NCI-H774 (cell line): ENCODE measurements around the gene ZFC3H1.

Experiments used
- DNase-seq: peaks from one replicate; lab custom pipeline; 2025; lab: John Stamatoyannopoulos, UW

ZFC3H1 gene

DNA sequence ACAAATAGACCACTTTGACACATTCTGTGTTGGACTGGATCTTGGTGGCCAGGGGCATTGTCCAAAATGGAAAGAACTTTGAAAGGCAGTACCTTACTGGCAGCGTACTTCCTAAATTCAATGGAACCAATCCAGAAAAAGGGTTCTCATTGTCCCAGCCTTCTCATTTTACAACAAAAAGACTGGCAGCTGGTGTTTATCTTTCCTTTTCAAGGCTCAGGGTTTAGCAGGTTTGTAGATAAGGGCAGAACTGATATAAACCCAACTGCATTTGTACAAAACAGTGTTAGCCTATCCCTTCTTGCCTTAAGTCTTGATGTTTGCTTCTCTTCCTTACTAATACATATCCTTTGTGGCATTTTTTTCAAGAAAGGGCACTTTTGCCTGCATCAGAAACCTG, 8.2 kb upstream of the ZFC3H1 start:
- peak; percentile 58 for DNase-seq

DNA sequence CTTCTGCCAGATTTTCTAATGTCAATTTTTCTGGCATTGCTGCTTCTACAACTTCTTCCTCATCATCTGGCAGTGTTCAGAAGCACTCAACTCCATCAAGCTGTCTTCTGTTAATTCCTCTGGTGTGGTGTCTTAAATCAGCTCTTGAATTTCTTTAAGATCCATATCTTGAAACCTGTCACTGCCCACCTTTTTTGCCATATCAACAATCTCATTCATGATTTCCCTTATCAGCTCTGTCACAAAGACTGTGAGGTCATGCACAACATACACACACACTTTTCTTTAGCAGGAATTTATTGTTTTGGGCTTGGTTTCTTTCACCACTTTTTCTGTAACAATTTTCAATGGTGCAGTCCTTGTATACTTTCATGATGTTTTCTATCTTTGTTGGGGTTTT, 7.7 kb upstream of the ZFC3H1 start:
- DNase-seq = no peak

DNA sequence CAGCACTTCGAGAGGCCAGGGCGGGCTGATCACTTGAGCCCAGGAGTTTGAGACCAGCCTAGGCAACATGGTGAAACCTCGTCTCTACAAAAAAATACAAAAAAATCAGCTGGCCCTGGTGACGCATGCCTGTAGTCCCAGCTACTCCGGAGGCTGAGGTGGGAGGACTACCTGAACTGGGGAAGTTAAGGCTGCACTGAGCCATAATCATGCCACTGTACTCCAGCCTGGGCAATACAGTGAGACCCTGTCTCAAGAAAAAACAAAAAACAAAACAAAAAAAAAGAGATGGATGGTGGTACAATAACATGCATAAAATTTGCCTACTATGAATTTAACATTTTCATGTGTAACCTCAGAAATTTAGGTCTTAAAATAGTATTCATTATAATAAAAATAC, 2.6 kb upstream of the ZFC3H1 start:
- DNase-seq = no peak

- DNase-seq = no peak
Measured at GRCh38 chr12:71665090-71665463, 1.4 kb upstream of the ZFC3H1 start.

GRCh38 chr12:71664411-71665089, 902 bp upstream of the ZFC3H1 start:
- DNase-seq = no peak

DNA sequence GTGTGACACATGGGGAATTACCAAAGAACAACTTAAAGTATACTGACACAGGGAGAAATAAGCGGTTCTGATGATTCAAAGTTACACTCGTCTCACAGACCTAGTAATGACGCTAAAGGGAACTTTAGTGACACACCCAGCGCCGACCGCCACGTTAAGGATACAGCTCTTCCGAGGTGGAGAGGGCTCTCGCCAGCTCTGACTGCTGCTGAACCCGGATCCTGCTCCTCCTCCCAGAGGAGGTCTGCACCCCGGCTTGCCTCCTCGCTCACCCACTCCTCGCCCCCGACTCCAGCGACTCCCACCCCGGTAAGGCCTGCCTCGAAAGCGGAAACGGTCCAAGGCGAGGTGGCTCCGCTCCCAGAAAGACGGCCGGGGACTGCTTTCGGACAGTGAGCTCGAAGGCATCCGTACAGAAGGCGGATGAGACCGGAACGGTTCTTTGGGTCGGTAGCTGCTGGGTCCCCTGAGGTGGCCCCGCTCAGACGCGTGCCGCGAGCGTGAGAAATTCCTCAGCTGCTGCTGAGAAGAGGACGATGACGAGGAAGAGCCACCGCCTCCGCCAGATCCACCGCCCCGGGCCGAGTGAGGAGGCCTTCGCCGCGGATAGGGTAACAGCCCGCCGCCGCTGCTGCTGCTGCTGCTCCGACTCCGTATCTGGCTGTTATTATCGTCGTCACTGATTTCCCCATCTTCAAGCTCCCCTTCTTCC, 643 bp downstream of the ZFC3H1 start:
- DNase-seq = no peak

GRCh38 chr12:71661977-71662530, 1.6 kb downstream of the ZFC3H1 start:
- DNase-seq = no peak

GRCh38 chr12:71656740-71657139, 6.9 kb downstream of the ZFC3H1 start:
- no peak for DNase-seq

DNA sequence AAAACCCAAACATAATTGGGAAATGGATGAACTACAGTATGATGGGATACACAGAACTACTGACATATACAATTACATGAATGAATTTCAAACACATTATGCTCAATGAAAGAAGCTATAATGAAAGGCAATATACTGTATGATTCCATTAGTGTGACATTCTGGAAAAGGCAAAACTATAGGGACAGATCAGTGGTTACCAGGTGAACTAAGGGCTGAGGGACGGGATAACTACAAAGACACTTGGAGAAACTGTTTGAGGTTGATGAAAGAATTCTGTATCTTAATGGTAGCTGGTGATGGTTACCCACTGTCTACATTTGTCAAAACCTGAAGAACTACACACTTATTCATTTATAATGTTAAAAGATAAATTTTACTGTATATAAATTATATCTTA, 7.7 kb downstream of the ZFC3H1 start:
- no peak for DNase-seq

- no peak for DNase-seq
Measured at GRCh38 chr12:71655495-71655894, 8.2 kb downstream of the ZFC3H1 start.

- no peak for DNase-seq
Measured at GRCh38 chr12:71654200-71654599, 9.4 kb downstream of the ZFC3H1 start.

- DNase-seq = no peak
Measured at GRCh38 chr12:71653137-71653536, 10.5 kb downstream of the ZFC3H1 start.

GRCh38 chr12:71652656-71653055, 11.0 kb downstream of the ZFC3H1 start:
- DNase-seq = no peak

GRCh38 chr12:71649401-71649800, 14.2 kb downstream of the ZFC3H1 start:
- no peak for DNase-seq

GRCh38 chr12:71648537-71648936, 15.1 kb downstream of the ZFC3H1 start:
- DNase-seq = no peak

GRCh38 chr12:71646512-71646911, 17.1 kb downstream of the ZFC3H1 start:
- DNase-seq = no peak

GRCh38 chr12:71645268-71645667, 18.4 kb downstream of the ZFC3H1 start:
- no peak for DNase-seq

DNA sequence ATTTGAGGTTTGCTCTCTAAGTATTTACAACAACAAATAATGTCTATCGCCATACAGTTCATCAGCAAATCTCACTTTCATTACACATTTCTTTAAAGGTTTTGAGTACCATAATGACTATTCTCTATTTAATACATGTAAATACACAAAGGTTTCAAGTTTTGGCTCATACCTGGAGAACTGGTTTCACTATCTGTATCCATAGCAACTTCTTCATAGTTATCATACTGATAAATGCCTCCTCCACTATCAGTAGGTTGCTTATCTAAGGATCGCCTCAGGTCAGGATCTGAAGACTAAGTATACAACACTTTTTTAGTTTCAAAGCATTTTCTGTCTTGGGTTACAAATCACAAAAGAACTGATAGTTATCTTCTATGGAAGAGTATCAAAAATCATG, 21.4 kb downstream of the ZFC3H1 start:
- DNase-seq = no peak

DNA sequence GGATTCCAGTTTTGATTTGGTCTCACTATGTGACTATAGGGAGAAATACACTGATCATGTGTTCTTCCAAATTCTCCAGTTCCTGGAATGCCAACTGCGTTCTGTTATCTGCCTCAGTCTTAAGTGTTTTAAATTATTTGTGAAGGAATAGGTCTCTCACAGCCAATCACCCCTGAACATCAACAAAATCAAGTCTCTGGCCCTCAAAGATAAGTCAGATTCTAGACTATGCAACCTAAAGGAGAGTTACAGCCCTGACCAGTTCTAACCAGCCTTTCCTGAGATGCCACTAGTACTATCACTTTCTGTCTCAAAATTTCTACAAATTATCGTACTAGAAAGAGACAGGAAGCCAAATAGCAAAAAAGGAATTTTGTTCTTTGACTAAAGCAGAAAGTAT, 22.3 kb downstream of the ZFC3H1 start:
- DNase-seq = no peak

DNA sequence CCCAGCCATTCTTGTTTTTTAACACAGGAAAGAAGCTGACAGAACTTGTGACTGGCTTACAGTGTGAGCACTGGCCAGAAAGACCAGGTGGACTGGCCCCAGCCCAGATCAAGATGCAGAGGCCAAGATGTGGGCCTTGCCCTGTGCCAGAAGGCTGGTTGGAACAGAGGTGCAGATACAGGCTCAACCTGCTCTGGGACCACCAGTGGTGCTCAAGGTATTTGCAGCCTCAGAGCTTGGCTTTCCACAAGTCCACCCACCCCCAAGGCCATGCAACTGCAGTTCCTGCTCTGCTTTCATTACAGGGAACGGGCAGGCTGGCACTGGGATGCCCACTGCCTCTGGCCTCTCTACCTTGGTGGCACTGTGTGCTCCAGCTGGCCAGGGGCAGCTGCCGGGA, 23.3 kb downstream of the ZFC3H1 start:
- no peak for DNase-seq

DNA sequence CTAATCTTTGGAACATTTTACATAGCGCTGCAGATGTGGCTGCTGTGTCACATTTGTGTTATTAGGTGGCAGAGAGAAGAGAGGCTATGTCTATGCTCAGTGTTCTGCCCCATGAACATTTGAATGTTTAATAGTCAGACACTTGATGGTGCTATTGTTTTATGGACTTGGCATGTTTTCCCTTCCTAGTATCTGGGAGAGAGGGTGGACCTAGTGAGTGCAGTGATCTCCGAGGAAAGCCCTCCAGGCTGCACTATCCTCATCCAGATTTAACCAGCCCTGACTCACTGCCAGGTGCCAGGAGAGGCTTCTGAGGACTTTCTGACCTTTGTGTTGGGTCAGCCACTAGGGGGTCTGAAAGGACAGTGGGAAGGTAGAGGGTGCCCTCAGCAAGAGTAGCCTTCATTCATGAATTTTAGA, 24.3 kb downstream of the ZFC3H1 start:
- DNase-seq = no peak

GRCh38 chr12:71638499-71638898, 25.1 kb downstream of the ZFC3H1 start:
- DNase-seq = no peak

GRCh38 chr12:71636704-71637115, 26.9 kb downstream of the ZFC3H1 start:
- peak; percentile 76 for DNase-seq
